Effector CD4-positive, alpha-beta T cell (primary cell): ENCODE data around the gene DCAF11.

ENCODE experiments used
- DNase-seq: peaks from one replicate; pipeline ENCODE4 v3.0.0-alpha.2; 2020

Gene DCAF11

DNA sequence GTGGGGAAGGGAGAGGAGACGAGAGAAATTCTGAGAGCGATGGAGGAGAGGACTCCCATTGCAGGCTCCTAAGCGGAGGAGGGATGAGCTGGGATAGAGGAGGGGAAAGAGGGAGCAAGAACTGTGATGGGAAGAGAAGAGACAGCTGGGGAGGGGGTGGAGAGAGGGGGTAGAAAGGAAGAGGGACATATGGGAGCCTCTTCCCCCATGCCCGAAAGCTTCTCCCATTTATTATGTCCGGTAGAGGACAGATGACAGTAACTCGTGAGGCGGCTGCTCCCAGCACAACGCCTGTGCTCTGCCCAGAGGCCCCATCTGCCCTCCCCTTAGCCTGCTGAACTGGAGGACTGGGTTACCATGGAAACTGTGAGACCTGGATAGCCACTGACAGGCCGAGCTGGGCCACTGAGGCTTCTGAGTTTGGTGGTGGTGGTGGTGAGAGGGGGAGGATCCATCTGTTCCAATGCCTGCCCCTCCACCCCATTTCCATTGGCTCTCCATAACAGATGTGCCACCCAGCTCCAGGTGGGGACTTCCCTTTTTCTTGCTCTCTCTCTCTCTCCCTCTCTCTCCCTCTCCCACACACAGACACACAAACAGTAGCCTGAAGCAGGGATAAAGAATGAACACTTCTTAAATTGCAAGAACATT, 35.0 kb upstream of the DCAF11 start:
- DNase-seq, result no peak

DNA sequence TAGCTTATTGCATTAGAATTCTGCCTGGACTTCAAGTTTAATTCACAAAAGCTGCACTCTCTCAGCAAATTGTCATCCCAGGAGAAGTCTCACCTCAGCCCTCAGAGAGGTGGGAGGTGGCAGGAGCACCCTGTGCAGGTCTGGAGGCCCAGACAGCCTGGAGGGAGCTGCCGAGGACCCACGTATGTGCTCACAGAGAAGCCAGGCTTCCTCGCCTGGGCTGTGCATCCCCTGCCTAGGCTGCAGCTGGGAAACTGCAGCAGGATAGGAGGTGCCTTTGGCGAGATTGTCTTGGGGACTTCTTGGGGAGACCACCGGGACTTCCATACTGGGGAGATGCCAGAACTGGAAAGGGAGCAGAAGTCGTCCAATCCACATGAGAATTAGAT, 34.4 kb upstream of the DCAF11 start:
- no peak for DNase-seq

DNA sequence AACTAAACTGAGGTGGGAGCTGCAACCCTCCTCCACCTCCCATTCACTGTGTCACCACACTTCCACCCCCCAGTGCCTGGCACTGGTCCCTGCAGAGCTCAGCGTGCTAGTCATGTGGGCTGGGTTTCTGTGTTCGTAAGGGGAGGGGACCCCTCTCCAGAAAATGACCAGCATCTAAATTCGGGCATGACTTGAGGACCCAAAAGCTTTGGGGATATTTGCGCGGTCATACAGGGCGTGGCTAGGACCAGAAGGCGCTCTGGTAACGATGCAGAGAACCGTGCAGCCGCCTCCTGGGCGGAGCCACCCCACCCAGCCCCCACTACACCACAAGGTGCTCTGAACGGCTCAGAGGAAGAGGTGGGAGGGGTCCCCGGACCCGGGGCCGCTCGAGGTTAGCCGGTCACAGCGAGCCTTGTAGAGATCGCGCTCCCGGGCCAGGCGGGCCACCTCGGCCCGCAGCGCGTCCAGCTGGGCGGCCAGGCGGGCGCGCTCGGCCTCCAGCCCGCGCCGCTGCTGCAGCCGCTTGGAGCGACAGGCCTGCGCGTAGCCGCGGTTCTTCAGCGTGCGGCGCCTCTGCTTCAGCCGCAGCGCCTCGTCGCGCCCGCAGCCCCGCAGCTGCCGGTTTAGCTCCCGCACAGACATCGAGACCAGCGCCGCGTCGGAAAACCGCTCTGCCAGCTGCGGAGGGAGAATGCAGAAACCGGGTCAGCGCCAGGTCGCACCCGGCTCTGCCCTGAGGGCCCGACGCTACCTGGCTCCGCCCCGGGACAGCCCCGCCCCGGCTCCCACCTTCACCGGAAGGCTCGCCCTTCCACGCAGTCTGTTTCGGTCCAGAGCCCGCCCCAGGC, 33.5 kb upstream of the DCAF11 start:
- DNase-seq, result peak; percentile 45

DNA sequence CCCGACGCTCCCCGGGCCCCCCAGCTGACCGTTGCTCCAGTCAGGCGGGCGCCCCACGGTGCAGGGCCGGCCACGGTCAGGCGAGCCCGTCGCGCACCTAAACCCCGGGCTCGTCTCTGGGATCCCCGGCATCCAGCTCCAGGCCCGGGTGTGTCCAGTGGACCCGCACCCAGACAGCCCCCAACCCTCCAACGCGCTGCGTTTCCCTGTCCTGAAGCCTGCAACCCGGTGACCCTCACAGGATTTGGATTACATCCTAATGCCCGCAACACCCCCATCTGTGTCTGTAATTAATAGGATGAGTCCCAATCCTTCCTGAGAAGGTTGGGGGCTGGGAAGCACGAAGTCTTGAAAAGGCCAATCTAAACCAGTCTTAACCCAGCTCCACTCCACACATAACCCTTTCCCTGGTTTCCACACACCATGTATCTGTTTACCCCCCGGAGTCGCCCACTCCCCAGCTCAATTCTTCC, 32.8 kb upstream of the DCAF11 start:
- DNase-seq, result no peak

DNA sequence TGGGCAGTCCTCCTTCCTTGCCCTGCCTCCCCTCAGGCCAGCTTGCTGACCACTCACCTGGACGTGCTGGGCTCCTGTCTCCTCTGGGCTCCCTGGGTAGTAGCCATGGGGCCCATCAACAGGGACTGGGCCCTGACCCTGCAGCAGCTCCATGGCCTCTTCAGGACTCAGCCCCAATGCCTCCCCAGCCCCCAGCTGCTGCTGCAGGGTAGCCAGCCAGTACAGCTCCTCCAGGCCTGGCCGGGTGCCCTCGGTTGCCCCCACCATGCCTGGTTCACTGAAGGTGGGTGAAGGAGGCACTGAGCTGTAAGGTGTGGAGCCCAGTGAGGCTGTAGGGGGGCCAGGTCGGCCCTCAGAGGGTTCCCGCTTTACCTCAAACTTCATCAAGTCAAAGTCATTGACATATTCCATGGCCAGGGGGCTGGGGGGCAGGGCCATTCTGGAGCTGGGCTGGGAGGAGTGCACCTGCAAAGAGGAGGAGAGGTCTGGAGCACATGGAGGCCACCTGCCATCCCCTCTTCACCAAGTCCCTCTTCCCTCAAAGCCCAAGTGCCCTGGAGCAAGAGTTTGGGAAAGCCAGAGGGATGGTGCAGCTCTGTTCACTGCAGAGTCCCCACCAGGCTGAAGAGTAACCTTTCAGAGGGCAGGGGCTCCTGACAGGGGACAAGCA, 32.0 kb upstream of the DCAF11 start:
- no peak for DNase-seq

DNA sequence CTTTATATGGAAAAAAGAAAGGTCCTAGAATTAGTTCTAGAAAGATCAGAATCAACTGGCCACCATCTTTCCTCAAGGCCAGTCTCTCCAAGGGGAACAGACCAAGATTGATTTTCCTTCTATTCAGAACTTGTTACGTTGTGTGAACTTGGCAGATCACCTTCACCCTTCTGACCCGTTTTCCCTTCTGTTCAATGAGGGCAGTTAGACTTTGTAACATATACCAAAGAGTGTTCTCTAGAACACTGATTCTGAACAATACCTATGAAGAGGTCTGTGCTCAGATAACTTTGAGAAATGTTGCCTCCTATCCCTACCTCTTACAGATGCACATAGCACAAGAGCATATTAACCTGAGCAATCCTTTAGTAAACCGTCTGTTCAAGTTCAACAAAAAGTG, 31.1 kb upstream of the DCAF11 start:
- no peak for DNase-seq

DNA sequence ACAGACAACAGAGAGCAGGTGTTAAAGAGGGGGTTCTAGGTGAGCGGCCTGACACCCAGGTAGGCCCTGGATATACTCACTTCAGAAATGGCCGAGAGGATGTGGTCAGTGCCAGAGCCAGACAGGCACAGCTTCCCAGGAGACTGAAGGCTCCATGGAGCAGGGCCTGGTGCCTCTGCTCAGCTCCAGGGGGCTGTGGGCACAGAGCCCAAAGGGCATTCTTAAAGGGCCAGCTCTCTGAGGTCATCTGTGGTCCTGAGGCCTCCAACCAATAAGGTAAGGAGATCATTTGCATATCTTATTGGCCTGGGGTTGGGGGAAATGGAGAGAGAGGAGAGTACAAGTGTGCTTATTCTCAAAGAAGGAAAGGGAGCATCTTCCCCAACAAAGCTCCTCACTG, 30.1 kb upstream of the DCAF11 start:
- DNase-seq, result no peak

DNA sequence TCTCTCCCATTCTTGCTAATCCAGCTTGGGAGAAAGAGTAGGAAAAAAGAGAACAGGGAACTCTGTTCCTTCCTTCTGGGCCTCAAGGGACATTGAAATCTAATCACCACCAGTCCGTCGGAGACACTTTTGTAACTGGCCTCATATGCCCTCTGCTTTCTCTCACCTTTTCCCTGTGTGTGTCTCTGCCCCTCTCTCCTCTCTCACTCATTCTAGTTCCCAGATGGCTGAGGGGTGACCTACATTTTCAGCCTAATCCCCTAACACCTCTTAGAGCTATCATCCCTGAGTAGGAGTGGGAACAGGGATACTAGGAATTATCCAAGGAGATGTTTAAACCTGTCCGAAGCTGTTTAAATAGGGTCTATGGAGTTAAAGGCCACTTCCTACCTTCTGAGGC, 29.4 kb upstream of the DCAF11 start:
- DNase-seq, result no peak

DNA sequence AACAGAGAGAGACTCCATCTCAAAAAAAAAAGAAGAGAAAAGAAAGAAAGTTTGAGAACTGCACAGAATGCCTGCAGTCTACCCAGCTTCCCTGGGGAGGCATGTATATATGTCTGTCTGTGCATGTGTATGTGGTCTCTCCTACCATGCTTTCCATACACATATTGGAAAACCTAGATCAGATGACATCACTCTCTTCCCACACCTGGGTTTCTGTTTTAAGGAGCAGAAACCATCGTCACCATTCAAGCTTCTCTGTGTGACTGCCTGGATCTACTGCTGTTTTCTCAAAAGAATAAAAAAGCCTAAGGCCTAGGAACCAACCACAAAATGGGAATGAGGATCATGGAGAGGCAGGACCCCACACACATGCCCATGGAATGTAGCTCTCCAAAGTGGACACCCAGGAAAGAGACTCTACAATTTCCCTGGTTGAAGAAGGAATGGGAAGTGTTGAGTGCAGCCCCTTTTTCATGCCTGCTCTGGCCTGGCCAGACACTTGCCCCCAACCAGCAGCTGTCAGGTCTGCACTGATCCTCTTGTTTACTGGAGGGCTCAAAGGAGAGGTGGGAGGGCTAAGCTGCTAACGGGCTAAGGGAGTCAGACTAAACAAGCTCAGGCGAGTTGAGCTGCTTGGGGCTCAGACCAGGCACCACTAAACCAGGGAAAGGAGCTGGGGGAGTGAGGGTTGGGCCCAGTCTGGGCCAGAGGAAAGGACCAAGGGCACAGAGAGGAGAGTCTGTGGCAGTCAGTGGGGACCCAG, 28.2 kb upstream of the DCAF11 start:
- DNase-seq, result no peak

DNA sequence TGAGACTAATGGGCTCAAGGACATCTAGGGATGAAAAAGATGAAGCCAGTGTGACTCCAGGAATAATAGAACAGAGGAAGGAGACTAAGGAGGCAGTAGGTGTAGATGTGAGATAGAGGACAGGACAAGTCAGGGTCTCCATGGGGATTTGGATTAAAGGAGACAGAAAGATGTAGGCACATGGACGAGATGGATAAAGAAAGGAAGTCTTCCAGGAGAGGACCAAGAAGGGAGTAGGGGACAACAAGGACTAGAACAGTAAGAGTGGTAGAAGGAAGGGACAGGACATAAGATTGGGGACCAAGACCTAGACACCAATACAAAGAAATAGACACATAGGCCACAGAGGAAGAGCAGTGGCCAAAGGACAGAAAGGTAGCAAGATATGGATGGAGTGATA, 27.6 kb upstream of the DCAF11 start:
- DNase-seq, result no peak

DNA sequence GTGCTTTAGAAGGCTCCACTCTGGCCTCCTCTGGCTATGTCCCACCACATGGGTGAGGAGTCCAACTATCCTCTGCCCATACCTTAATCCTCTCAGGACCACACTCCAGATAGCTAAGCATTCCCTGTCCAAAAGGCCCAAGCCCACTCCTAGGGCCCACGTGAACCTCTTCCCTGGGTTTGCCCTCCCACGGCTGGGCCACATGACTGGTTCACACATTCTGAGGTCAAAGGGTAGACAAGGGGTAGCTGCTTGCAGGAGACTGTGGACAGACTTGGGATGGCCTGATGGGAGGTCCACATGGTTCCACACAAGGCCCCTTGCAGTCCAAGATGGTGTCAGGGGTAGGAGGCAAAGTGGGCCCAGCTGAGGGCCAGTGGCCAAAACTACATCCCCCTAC, 26.5 kb upstream of the DCAF11 start:
- DNase-seq, result no peak

DNA sequence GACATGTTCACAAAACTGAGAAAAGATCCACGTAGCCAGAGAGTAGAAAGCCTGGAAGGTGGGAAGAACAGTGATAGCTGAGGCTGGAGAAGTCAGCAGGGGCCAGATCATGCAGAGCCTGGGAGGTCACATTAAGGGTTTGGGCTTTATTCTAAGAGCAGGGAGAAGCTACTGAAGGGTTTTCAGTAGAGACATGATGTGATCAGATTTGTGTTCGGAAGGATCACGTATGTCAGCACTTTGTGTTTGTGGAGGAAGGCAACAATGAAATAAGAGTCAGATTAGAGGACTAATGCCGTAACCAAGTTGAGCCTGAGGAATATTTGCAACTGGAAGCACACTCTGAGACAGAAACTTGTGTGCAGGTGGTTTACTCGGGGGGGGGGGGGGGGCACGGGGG, 24.7 kb upstream of the DCAF11 start:
- DNase-seq, result no peak

DNA sequence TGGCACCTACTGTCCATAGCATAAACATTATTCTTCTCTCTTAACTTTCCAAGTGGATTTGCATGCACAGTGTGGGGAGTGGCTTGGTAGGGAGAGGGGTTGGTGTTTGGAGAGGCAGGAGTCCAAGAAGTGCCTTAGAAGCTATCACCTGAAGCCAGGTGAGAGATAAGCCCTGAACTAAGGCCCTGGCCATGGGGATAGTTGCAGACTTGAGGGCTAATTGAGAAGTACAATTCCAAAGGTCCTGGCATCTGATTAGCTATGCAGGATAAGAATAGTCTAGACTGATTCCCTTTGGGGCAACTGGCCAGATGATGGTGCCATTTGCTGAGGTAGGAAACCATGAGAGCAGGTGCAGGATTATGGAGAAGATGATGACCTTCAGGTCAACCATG, 22.5 kb upstream of the DCAF11 start:
- no peak for DNase-seq

DNA sequence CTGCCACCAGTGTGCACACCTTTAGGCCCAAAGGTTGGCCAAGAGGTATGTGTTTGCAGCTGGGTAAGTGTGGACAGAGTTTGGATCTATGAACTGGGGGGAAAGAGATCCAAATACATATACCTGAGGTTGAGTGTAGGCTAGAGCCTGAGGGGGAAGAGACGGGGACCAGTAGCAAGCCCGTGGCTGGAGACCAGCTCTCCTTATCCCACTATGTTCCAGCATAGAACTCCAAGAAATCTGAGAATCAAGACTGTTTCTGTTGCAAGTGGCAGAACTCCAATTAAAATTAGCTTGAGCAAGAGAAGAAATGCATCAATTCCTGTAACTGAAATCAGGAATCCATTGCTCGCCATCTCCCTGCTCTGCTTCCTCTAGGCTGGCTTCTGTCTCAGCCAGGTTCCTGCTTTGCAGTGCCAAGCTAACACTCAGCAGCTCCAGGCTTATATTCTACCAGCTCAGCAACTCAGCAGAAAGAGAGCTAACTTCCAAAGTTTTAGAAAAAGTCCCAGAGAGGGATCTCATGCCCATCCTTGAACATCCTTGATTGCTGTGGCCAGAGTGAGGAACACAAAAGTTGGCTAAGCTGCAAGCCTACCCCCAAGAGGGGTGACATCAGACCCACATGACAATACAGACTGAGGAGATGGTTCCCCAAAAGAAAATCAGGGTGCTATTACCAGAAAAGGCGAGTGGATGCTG, 21.9 kb upstream of the DCAF11 start:
- DNase-seq, result no peak

DNA sequence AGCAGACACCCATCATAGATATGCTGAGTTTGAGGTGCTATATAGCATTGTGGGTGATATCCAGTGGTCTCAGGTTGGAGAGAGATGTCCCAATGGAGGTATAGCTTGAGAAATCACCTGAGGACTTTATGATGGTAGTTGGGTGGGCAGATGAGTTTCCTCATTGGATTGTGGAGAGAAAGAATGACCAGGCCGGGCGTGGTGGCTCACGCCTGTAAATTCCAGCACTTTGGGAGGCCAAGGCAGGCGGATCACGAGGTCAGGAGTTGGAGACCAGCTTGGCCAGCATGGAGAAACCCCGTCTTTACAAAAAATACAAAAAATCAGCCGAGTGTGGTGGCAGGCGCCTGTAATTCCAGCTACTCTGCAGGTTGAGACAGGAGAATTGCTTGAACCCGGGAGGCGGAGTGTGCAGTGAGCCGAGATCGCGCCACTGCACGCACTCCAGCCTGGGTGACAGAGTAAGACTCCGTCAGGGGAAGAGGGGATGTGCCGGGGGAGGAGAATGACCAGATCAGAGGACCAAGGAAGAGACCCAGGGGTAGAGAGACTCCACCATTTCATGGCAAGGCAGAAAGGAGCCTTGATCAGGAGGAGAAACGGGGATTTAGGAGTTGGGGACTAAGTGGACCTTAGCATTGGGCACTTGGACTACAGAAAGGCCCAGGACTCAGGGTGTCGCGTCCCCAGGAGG, 21.2 kb upstream of the DCAF11 start:
- no peak for DNase-seq

DNA sequence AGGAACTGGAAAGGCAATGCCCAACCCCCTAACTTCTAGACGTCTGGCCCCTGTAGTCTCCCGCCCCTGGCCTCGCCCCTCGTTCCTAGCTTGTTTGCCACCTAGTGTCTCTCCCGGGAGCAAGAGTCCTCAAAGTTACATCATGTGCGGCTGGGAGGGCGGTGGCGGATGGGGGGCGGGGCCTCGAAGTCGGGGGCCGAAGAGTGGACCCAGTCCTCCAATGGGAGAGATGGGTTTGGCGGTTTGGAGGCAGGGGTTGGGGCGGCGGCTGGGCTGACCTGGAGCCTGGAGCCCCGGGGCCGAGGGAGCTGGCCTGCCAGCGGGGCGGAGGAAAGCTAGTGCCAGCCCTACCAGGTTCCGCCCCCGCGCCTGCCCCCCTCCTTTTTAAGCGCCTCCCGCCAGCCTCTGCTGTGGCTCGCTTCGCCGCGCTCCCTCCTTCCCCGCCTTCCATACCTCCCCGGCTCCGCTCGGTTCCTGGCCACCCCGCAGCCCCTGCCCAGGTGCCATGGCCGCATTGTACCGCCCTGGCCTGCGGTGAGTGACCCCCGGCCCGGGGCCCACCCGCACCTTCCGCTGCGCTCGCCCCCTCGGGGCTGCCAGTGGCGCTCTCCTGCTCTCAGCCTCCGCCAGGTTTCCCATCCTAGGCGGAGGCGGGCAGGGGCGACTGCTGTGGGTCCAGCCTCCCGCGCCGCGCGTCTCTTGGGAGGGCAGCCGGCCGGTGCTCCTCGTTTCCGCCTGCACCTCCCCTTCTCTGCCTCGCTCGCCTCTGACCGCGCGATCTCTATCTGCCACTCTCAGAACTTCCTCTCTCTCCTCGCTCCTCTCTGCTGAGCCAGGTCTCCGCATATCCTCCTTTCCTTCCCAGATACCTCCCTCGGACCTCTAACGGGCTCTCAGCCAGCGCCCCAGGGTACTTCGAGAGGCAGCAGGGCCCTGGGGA, 20.4 kb upstream of the DCAF11 start, which contains the start of gene PCK2:
Gene PCK2, plus strand, starts transcription at position 411 of the 940 bp plus-strand sequence. Its CDS starts 95 bp downstream, at position 506.
- peak; percentile 63 for DNase-seq

DNA sequence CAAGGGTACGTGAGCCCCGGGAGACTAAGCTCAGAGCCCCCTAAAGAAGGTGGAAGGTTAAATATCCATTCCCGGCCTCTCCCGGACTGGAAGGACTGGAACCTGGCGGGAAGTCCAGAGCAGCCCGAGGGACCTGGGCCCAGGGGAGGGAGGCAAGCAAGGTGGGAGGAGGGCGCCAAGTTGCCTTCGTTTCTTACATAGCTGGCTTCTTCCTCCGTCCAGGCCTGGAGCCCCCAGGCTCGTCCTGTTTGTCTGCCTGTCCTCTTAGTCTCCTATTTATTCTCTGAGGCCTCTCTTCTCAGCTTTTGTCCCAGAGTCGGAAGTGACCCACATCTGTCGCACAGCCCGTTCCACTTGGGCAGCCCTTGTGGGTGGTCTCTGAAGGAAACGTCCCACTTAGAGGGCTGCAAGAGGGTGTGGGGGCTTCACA, 19.7 kb upstream of the DCAF11 start:
- DNase-seq, result no peak

DNA sequence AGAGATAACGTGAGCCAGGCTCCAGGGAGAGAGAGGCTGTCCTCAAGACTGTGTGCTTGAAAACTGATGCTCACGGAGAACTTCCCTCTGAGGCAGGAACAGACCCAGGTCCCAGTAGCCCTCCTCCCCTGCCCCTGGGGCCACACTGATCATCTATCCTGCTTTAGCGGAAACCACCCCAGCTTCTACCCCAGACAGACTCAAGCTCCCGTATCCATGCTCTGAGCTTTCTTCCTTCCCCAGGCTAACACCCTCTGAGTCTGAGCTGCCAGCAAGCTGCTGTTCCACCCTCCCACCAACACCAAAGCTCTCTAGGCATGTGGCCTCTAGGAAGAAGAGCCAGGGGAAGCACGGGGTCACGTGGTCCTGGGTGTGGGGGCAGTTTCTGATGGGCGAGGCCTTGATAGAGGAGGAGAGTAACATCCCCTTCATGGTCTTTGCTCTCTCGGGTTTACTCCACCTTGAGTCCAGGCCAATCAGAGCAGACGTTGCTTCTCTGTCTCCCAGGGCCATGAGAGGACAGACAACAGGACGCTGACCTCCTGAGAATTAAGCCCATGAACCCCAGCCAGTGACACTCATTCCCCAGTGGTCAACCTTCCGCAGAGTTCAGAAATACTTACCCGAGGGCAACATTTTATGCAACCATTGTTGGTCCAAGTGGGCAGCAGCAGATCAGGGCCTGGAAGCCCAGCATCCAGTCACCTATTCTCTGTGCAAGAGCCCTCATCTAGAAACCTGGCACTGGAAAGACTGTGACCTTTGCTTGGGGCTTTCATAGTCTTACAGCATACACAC, 19.1 kb upstream of the DCAF11 start:
- no peak for DNase-seq

DNA sequence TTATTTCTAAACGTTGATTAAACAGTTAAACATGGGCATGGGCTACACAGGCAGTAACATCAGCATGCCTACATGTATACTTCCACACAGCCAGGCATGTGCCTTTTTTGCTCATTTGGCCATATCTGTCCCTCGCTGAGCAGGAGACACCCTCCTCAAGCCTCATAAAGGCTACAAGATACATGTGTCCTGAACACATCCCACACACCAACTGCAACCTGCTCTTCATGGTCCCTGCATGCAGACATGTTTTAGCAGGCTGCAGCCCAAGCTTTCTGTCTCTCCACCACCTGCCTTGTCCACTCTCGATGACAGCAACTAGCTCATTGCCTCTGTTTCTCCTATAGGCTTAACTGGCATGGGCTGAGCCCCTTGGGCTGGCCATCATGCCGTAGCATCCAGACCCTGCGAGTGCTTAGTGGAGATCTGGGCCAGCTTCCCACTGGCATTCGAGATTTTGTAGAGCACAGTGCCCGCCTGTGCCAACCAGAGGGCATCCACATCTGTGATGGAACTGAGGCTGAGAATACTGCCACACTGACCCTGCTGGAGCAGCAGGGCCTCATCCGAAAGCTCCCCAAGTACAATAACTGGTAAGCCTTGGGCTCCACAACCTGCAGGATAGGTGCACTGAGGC, 17.9 kb upstream of the DCAF11 start:
- DNase-seq, result no peak
